HCT116 (cell line): ENCODE results near the gene FAM47E. TPM values are rescaled to one million over a fixed set of nuclear protein-coding genes. Genes with fewer than 3 reads are reported as not detected.

ENCODE experiments used
- ATAC-seq: fragments of 200-7000 bp; cut with Tn5 transposase; 2 replicates; pipeline ENCODE4 v1.9.1; 2020; ENCODE audit warnings: mild to moderate bottlenecking, moderate library complexity
- BruUV-seq: library from RNA; stranded (reverse); fragments of 400-500 nt; replicated peaks from 2 replicates; lab custom pipeline; 2021; lab: Mats Ljungman, UMichigan
- CTCF ChIA-PET: fragments of 300-600 bp; sonication (Branson Sonifier 250); formaldehyde crosslinking; loops from one replicate; lab custom pipeline; 2021; ENCODE audit warnings: antibody characterized with exemption; lab: Charles Lee
- POLR2A ChIA-PET: fragments of 300-600, 350-600 bp; sonication (Branson Sonifier 250); formaldehyde crosslinking; loops from one replicate; lab custom pipeline; 2021; ENCODE audit warnings: antibody characterized with exemption; lab: Charles Lee
- RAD21 ChIA-PET, 2 experiments: fragments of 300-600 bp; sonication (Branson Sonifier 250); formaldehyde crosslinking; loops; one replicate each; lab custom pipeline; 2023; ENCODE audit warnings: low total read pairs in 2 of 2; ENCODE audit not compliant: uncharacterized antibody in 2 of 2, unreplicated experiment in 2 of 2, low non-redundant PET in 1 of 2; lab: Charles Lee
- DNase-seq: peaks from one replicate; pipeline ENCODE4 v3.0.0-alpha.2; 2010; ENCODE audit warnings: low read depth, low spot score
- H2AFZ ChIP-seq: fragments of 200-600 bp; shearing (Covaris generic), sonication (generic); 2 replicates; pipeline ENCODE4 v1.6.1; 2017; ENCODE audit warnings: low read depth, mixed run types, mixed read lengths, antibody characterized with exemption, low read length; ENCODE audit not compliant: poor library complexity, severe bottlenecking
- H3K27ac ChIP-seq: 2 replicates; pipeline ENCODE4 v1.5.1; 2012; ENCODE audit warnings: low read depth, low read length
- H3K27me3 ChIP-seq: fragments of 200-600 bp; sonication (generic); 2 replicates; pipeline ENCODE4 v1.6.1; 2016; ENCODE audit warnings: mixed run types, low read length, mixed read lengths; ENCODE audit not compliant: insufficient read depth
- H3K36me3 ChIP-seq, 2 experiments: fragments of 200-500 bp in 1 of 2; fragments of 200-600 bp in 1 of 2; sonication (Bioruptor generic) in 1 of 2; sonication (generic) in 1 of 2; 2 replicates each; pipeline versions ENCODE4 v1.5.1 to v1.6.1; 2014 to 2016; ENCODE audit warnings: low read length in 2 of 2, inconsistent platforms in 1 of 2, mixed read lengths in 1 of 2, mixed run types in 1 of 2; ENCODE audit not compliant: insufficient read depth in 2 of 2, control insufficient read depth in 1 of 2
- H3K4me1 ChIP-seq, 2 experiments: fragments of 200-600 bp in 1 of 2; sonication (generic) in 1 of 2; 2 replicates each; pipeline versions ENCODE4 v1.5.1 to v1.6.1; 2012 to 2017; ENCODE audit warnings: low read length in 2 of 2, inconsistent platforms in 1 of 2, mild to moderate bottlenecking in 1 of 2, mixed read lengths in 1 of 2, mixed run types in 1 of 2, moderate library complexity in 1 of 2; ENCODE audit not compliant: insufficient read depth in 2 of 2, control insufficient read depth in 1 of 2
- H3K4me2 ChIP-seq: fragments of 200-600 bp; sonication (generic); 2 replicates; pipeline ENCODE4 v1.6.1; 2017; ENCODE audit warnings: mixed run types, low read length, mixed read lengths
- H3K4me3 ChIP-seq, 2 experiments: fragments of 200-600 bp in 1 of 2; sonication (generic) in 1 of 2; replicated peaks in 1 of 2; 2 replicates each; pipeline ENCODE4 v1.5.1; 2011 to 2016; ENCODE audit warnings: low read length in 2 of 2, control low read depth in 1 of 2, low read depth in 1 of 2, mild to moderate bottlenecking in 1 of 2, mixed read lengths in 1 of 2, mixed run types in 1 of 2
- H3K79me2 ChIP-seq: fragments of 200-600 bp; sonication (generic); 2 replicates; pipeline ENCODE4 v1.6.1; 2017; ENCODE audit warnings: mild to moderate bottlenecking, mixed run types, low read length, moderate library complexity, mixed read lengths; ENCODE audit not compliant: insufficient read depth
- H3K9ac ChIP-seq: fragments of 200-600 bp; sonication (generic); 2 replicates; pipeline ENCODE4 v1.6.1; 2016; ENCODE audit warnings: low read length, mixed read lengths
- H3K9me2 ChIP-seq: fragments of 200-600 bp; sonication (generic), shearing (Covaris generic); 2 replicates; pipeline ENCODE4 v1.6.1; 2017; ENCODE audit warnings: mixed run types, mild to moderate bottlenecking, moderate library complexity; ENCODE audit not compliant: insufficient read depth
- H3K9me3 ChIP-seq, 2 experiments: fragments of 200-500 bp in 1 of 2; fragments of 200-600 bp in 1 of 2; sonication (Bioruptor generic) in 1 of 2; sonication (generic) in 1 of 2; 2 replicates each; pipeline ENCODE4 v1.6.1; 2014 to 2017; ENCODE audit warnings: low read length in 2 of 2, mixed read lengths in 2 of 2, inconsistent platforms in 1 of 2, low read depth in 1 of 2, mild to moderate bottlenecking in 1 of 2, mixed run types in 1 of 2, moderate library complexity in 1 of 2; ENCODE audit not compliant: control insufficient read depth in 1 of 2, insufficient read depth in 1 of 2
- H4K20me1 ChIP-seq: fragments of 200-600 bp; sonication (generic), shearing (Covaris generic); 2 replicates; pipeline ENCODE4 v1.6.1; 2017; ENCODE audit warnings: mixed run types, mild to moderate bottlenecking, moderate library complexity; ENCODE audit not compliant: insufficient read depth
- CBX3 ChIP-seq: IDR thresholded peaks from 2 replicates; pipeline ENCODE4 v1.6.1; 2012; ENCODE audit warnings: low read depth
- EGR1 ChIP-seq: IDR thresholded peaks from 2 replicates; pipeline ENCODE4 v1.6.1; 2012; ENCODE audit warnings: low read depth
- EZH2phosphoT487 ChIP-seq: fragments of 200-600 bp; IDR thresholded peaks from 2 replicates; pipeline ENCODE4 v1.6.1; 2018; ENCODE audit warnings: antibody characterized with exemption, borderline replicate concordance
- FOSL1 ChIP-seq: IDR thresholded peaks from 2 replicates; pipeline ENCODE4 v1.6.1; 2012; ENCODE audit warnings: low read depth
- JUND ChIP-seq: IDR thresholded peaks from 2 replicates; pipeline ENCODE4 v1.6.1; 2012
- POLR2A ChIP-seq: IDR thresholded peaks from 2 replicates; pipeline ENCODE4 v1.7.0; 2011; ENCODE audit warnings: borderline replicate concordance; ENCODE audit not compliant: insufficient read depth, insufficient read length; ENCODE audit errors: extremely low read depth
- POLR2AphosphoS5 ChIP-seq: IDR thresholded peaks from 2 replicates; pipeline ENCODE4 v1.6.1; 2011; ENCODE audit warnings: mild to moderate bottlenecking, low read depth, low read length, moderate library complexity
- RAD21 ChIP-seq: IDR thresholded peaks from 2 replicates; pipeline ENCODE4 v1.6.1; 2012; ENCODE audit warnings: low read depth, mild to moderate bottlenecking
- SIN3A ChIP-seq: IDR thresholded peaks from 2 replicates; pipeline ENCODE4 v1.6.1; 2012; ENCODE audit warnings: low read depth
- SP1 ChIP-seq: IDR thresholded peaks from 2 replicates; pipeline ENCODE4 v1.6.1; 2012; ENCODE audit warnings: low read depth
- SRF ChIP-seq: IDR thresholded peaks from 2 replicates; pipeline ENCODE4 v1.6.1; 2012; ENCODE audit warnings: low read depth
- TCF7L2 ChIP-seq: IDR thresholded peaks from 2 replicates; pipeline ENCODE4 v1.7.0; 2011; ENCODE audit warnings: borderline replicate concordance, inconsistent platforms; ENCODE audit not compliant: insufficient read depth, insufficient read length; ENCODE audit errors: extremely low read depth
- YY1 ChIP-seq: IDR thresholded peaks from 2 replicates; pipeline ENCODE4 v1.6.1; 2011; ENCODE audit warnings: low read length, low read depth, moderate library complexity, mild to moderate bottlenecking; ENCODE audit not compliant: insufficient replicate concordance; ENCODE audit errors: extremely low read depth
- intact Hi-C: fragments of 100-400 bp; cut with micrococcal nuclease; formaldehyde crosslinking; loops from 2 replicates; pipeline ENCODE4 v1.10.0; 2022
- total RNA-seq: library from RNA; stranded (reverse); gene quantifications from one replicate; pipeline ENCODE4 v1.2.1, GENCODE V29; 2021; ENCODE audit not compliant: unreplicated experiment
- TF ChIP-seq, protein P1 (sequence below), 3 experiments: fragments of 200-600 bp in 1 of 3; sonication (generic) in 1 of 3; IDR thresholded peaks in 2 of 3; conservative IDR thresholded peaks in 1 of 3; 2 replicates each; pipeline ENCODE4 v1.5.1; 2012 to 2017; ENCODE audit warnings: low read depth in 2 of 3, low read length in 2 of 3, antibody characterized with exemption in 1 of 3, borderline replicate concordance in 1 of 3, control low read depth in 1 of 3, mild to moderate bottlenecking in 1 of 3, mixed read lengths in 1 of 3, mixed run types in 1 of 3, moderate library complexity in 1 of 3; ENCODE audit not compliant: insufficient read depth in 1 of 3
- TF ChIP-seq, protein P2 (sequence below): IDR thresholded peaks from 2 replicates; pipeline ENCODE4 v1.6.1; 2012
- TF ChIP-seq, protein P3 (sequence below): IDR thresholded peaks from 2 replicates; pipeline ENCODE4 v1.6.1; 2012; ENCODE audit warnings: low read depth

Gene FAM47E
- total RNA-seq, 1 experiment from 2014 or later: 0.91 TPM

- no peaks in the 10 kb centered on the region for H3K9me3 ChIP-seq
- POLR2A ChIA-PET: no interaction called here
- no peaks in the 10 kb centered on the region for H4K20me1 ChIP-seq
- H3K4me2 ChIP-seq: peak overlapping the region; percentile 71; the same call in 1 of the 2 replicates
- no peak overlapping the region for H2AFZ ChIP-seq
- intact Hi-C loops: no loop called here
- no peak overlapping the region for H3K9ac ChIP-seq
- no peaks in the 10 kb centered on the region for H3K79me2 ChIP-seq
- ATAC-seq (no peak), DNase-seq (no peak)
- H3K27me3 ChIP-seq: no peaks in the 10 kb centered on the region
- no peaks in the 10 kb centered on the region for H3K36me3 ChIP-seq
- no peak overlapping the region; the same call in 1 of the 2 replicates for H3K27ac ChIP-seq
- H3K4me1 ChIP-seq: peaks cover 5 to 7% of the 10 kb centered on the region in 2 experiments; a peak in 3 of 4 replicates
- TSS peak; percentile 55 for BruUV-seq
- RAD21 ChIA-PET: no interaction called here
- no peak for TF ChIP-seq RAD21
- TF ChIP-seq POLR2A: no peak
- TF ChIP-seq, protein P1, sequence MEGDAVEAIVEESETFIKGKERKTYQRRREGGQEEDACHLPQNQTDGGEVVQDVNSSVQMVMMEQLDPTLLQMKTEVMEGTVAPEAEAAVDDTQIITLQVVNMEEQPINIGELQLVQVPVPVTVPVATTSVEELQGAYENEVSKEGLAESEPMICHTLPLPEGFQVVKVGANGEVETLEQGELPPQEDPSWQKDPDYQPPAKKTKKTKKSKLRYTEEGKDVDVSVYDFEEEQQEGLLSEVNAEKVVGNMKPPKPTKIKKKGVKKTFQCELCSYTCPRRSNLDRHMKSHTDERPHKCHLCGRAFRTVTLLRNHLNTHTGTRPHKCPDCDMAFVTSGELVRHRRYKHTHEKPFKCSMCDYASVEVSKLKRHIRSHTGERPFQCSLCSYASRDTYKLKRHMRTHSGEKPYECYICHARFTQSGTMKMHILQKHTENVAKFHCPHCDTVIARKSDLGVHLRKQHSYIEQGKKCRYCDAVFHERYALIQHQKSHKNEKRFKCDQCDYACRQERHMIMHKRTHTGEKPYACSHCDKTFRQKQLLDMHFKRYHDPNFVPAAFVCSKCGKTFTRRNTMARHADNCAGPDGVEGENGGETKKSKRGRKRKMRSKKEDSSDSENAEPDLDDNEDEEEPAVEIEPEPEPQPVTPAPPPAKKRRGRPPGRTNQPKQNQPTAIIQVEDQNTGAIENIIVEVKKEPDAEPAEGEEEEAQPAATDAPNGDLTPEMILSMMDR (IDR thresholded peaks at IDR 0.05 in 2 of 3, conservative IDR thresholded peaks at IDR 0.05 in 1 of 3; ENCODE audit: borderline replicate concordance in 1 of 3, insufficient read depth in 1 of 3, low read depth in 2 of 3, low read length in 2 of 3): no peak
- no peak for TF ChIP-seq FOSL1
- peak overlapping the region in 1 of 2 experiments; percentile 52; a peak in 1 of 4 replicates for H3K4me3 ChIP-seq
- CTCF ChIA-PET: no interaction called here
- H3K9me2 ChIP-seq: no peaks in the 10 kb centered on the region
Observed at GRCh38 chr4:76252271-76252653, 741 bp downstream of the FAM47E start.

DNA sequence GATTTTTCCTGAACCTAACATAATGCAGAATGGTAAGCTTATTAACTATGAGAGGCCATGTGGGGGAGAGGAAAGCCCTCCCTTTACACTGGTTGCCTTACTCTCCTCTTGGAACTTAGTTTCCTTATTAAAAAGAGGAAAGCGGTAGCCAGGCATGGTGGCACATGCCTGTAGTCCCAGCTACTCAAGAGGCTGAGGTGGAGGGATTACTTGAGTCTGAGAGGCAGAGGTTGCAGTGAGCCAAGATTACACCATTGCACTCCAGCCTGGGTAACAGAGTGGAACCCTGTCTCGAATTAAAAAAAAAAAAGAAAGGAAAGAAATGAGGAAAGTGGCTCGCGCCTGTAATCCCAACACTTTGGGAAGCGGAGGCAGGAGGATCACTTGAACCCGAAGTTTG is 2.0 kb downstream of the FAM47E start:
- no peak overlapping the region for H2AFZ ChIP-seq
- no peaks in the 10 kb centered on the region for H4K20me1 ChIP-seq
- H3K79me2 ChIP-seq: no peaks in the 10 kb centered on the region
- H3K4me3 ChIP-seq: no peak overlapping the region
- ChIA-PET RAD21 (no interaction called here), POLR2A (no interaction called here), CTCF (no interaction called here)
- ATAC-seq (no peak), DNase-seq (no peak)
- H3K27me3 ChIP-seq: no peaks in the 10 kb centered on the region
- intact Hi-C loops: no loop called here
- H3K4me2 ChIP-seq: no peak overlapping the region
- H3K9ac ChIP-seq: no peak overlapping the region
- peaks cover 5 to 7% of the 10 kb centered on the region in 2 experiments; a peak in 3 of 4 replicates for H3K4me1 ChIP-seq
- no peak overlapping the region for H3K27ac ChIP-seq
- H3K36me3 ChIP-seq: no peaks in the 10 kb centered on the region
- no peaks in the 10 kb centered on the region for H3K9me2 ChIP-seq
- no peaks in the 10 kb centered on the region for H3K9me3 ChIP-seq
- BruUV-seq: no TSS peak
- TF ChIP-seq POLR2AphosphoS5: no peak
- no peak for TF ChIP-seq YY1
- no peak for TF ChIP-seq SIN3A
- TF ChIP-seq POLR2A: no peak
- TF ChIP-seq, protein P2, sequence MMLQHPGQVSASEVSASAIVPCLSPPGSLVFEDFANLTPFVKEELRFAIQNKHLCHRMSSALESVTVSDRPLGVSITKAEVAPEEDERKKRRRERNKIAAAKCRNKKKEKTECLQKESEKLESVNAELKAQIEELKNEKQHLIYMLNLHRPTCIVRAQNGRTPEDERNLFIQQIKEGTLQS: no peak
- no peak for TF ChIP-seq EZH2phosphoT487
- no peak for TF ChIP-seq CBX3
- no peak for TF ChIP-seq EGR1
- TF ChIP-seq SP1: no peak
- no peak for TF ChIP-seq JUND
- no peak for TF ChIP-seq SRF
- TF ChIP-seq TCF7L2: no peak
- no peak for TF ChIP-seq RAD21
- TF ChIP-seq, protein P3, sequence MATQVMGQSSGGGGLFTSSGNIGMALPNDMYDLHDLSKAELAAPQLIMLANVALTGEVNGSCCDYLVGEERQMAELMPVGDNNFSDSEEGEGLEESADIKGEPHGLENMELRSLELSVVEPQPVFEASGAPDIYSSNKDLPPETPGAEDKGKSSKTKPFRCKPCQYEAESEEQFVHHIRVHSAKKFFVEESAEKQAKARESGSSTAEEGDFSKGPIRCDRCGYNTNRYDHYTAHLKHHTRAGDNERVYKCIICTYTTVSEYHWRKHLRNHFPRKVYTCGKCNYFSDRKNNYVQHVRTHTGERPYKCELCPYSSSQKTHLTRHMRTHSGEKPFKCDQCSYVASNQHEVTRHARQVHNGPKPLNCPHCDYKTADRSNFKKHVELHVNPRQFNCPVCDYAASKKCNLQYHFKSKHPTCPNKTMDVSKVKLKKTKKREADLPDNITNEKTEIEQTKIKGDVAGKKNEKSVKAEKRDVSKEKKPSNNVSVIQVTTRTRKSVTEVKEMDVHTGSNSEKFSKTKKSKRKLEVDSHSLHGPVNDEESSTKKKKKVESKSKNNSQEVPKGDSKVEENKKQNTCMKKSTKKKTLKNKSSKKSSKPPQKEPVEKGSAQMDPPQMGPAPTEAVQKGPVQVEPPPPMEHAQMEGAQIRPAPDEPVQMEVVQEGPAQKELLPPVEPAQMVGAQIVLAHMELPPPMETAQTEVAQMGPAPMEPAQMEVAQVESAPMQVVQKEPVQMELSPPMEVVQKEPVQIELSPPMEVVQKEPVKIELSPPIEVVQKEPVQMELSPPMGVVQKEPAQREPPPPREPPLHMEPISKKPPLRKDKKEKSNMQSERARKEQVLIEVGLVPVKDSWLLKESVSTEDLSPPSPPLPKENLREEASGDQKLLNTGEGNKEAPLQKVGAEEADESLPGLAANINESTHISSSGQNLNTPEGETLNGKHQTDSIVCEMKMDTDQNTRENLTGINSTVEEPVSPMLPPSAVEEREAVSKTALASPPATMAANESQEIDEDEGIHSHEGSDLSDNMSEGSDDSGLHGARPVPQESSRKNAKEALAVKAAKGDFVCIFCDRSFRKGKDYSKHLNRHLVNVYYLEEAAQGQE: no peak
